Erythroblast (primary cell): ENCODE measurements around the gene MLST8.

Source experiments
- GATA1 ChIP-seq: IDR thresholded peaks from 2 replicates; pipeline ENCODE4 v1.6.1; 2011; ENCODE audit warnings: low read depth, mild to moderate bottlenecking, control low read depth, low read length, moderate library complexity
- POLR2A ChIP-seq: IDR thresholded peaks from 2 replicates; pipeline ENCODE4 v1.6.1; 2011; ENCODE audit warnings: mild to moderate bottlenecking, low read length

GRCh38 chr16:2200313-2200712 lies 4.9 kb upstream of the MLST8 start:
- TF ChIP-seq POLR2A = no peak
- TF ChIP-seq GATA1 = no peak
